GM12874 (cell line): ENCODE data around the gene CACUL1.

Experiments
- CTCF ChIP-seq: IDR thresholded peaks from 2 replicates; pipeline ENCODE4 v1.5.1; 2011; ENCODE audit warnings: low read depth, mild to moderate bottlenecking, control low read depth, low read length, moderate library complexity; ENCODE audit not compliant: insufficient read depth

Gene CACUL1

GRCh38 chr10:118670472-118671124 is 84.2 kb downstream of the CACUL1 start:
- no peak for TF ChIP-seq CTCF

GRCh38 chr10:118669835-118670234 is 84.9 kb downstream of the CACUL1 start:
- no peak for TF ChIP-seq CTCF

GRCh38 chr10:118669020-118669791 is 85.6 kb downstream of the CACUL1 start:
- TF ChIP-seq CTCF: no peak

- TF ChIP-seq CTCF: no peak
Observed at GRCh38 chr10:118668228-118668952, 86.4 kb downstream of the CACUL1 start.

GRCh38 chr10:118667732-118668131 is 87.0 kb downstream of the CACUL1 start:
- no peak for TF ChIP-seq CTCF

- TF ChIP-seq CTCF: no peak
Observed at GRCh38 chr10:118666350-118666749, 88.4 kb downstream of the CACUL1 start.

GRCh38 chr10:118664321-118664720 is 90.4 kb downstream of the CACUL1 start:
- no peak for TF ChIP-seq CTCF
